Measurements from ENCODE around the gene FILIP1L.

The FILIP1L gene

DNA sequence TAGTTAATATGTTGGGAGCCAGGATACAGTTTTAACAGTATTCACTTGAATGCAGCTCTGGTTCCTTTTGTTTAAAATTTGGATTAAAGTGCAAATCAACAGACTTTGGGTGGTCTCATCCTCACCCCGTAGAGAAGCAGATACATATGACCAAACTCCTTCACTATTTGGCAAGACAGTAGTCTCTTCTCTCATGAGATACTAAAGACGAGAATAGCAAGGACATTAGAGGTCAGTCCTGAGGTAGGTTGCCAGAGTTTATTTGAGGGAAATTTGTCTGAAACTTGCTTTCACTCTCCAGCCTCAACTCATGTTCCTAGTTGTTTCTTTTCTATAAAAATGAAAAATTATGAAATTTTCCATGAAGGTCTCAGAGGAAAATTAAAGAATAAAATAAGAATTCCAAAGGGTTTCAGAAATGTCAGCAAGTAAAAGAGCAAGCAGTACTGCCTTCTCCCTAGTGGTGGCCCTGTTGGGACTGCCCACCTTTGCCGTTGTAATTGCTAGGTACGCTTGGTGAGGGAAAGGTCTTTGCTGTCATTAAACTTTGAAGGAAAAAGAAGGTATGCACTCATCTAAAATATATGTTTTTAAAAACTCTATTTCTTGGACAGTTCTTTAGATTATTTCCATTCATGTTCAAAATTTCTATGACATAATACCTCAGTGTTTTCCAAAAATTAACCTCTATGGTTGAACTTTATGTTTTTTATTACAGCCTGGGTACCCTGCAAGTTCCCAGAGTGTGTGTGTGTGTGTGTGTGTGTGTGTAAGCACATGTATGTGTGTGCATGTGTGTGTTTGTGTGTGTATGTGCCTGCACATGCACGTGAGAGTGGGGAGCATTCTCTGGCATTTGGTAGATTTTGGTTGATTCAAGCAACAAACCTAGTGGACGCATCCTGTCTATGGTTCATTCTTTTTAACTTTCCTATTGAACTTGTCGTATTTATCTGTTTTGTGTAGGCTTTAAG lies 185.2 kb downstream of the FILIP1L start:
- no peak for DNase-seq (ENCODE audit: extremely low read depth, insufficient read length)
- H3K4me3 ChIP-seq (replicated peaks; ENCODE audit: low read depth, low read length): no peak overlapping the region
- H3K36me3 ChIP-seq (ENCODE audit: control insufficient read depth, insufficient read depth, low read length): no peaks in the 10 kb centered on the region
- H3K27me3 ChIP-seq (replicated peaks; ENCODE audit: control insufficient read depth, insufficient read depth, low read length): no peaks in the 10 kb centered on the region
- no peak for TF ChIP-seq CTCF (IDR thresholded peaks at IDR 0.05; ENCODE audit: insufficient read depth, low read length, poor library complexity, severe bottlenecking)

- no peak for TF ChIP-seq CTCF (IDR thresholded peaks at IDR 0.05; ENCODE audit: insufficient read depth, low read length, poor library complexity, severe bottlenecking)
- no peaks in the 10 kb centered on the region for H3K36me3 ChIP-seq (ENCODE audit: control insufficient read depth, insufficient read depth, low read length)
- H3K27me3 ChIP-seq (replicated peaks; ENCODE audit: control insufficient read depth, insufficient read depth, low read length): no peaks in the 10 kb centered on the region
- DNase-seq (ENCODE audit: extremely low read depth, insufficient read length): no peak
- H3K4me3 ChIP-seq (replicated peaks; ENCODE audit: low read depth, low read length): no peak overlapping the region
Measured at GRCh38 chr3:99927671-99928457, 186.4 kb downstream of the FILIP1L start.

DNA sequence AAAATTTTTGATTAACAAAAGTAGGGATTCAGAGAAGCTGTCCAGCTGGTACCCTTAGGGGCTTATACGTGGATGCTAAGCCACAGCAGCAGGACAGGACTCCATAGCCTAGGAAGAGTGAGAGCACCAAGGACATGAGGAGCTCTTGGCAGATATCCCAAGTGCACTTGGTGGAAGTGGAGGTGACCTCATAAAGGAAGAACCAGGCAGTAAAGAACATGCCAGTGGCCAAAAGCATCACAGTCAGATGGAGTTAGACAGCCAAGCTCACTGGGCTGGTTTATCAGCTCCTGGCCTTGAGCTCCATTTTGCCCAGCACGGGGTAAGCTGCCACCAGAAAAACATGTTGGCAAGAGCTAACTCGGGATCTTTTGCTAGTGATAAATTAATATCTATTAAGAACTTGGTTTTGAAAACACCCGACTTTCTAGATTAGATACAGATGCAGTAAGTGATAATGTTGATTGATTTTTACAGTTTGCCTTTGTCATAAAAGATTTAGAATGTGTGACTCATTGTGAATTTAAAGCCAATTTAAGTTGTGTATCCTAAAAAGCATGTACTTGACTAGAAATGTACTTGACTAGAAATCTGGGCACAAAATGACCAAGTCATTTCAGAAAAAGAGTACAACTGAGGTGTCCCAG lies 188.6 kb downstream of the FILIP1L start:
- no peak for DNase-seq (ENCODE audit: extremely low read depth, insufficient read length)
- no peak overlapping the region for H3K4me3 ChIP-seq (replicated peaks; ENCODE audit: low read depth, low read length)
- H3K27me3 ChIP-seq (replicated peaks; ENCODE audit: control insufficient read depth, insufficient read depth, low read length): no peaks in the 10 kb centered on the region
- TF ChIP-seq CTCF (IDR thresholded peaks at IDR 0.05; ENCODE audit: insufficient read depth, low read length, poor library complexity, severe bottlenecking): no peak
- no peaks in the 10 kb centered on the region for H3K36me3 ChIP-seq (ENCODE audit: control insufficient read depth, insufficient read depth, low read length)

GRCh38 chr3:99923873-99924272 lies 190.4 kb downstream of the FILIP1L start:
- Histone ChIP-seq H3K27me3 (replicated peaks; ENCODE audit: control insufficient read depth, insufficient read depth, low read length) (no peaks in the 10 kb centered on the region), H3K4me3 (replicated peaks; ENCODE audit: low read depth, low read length) (no peak overlapping the region), H3K36me3 (ENCODE audit: control insufficient read depth, insufficient read depth, low read length) (no peaks in the 10 kb centered on the region)
- DNase-seq (ENCODE audit: extremely low read depth, insufficient read length): no peak
- TF ChIP-seq CTCF (IDR thresholded peaks at IDR 0.05; ENCODE audit: insufficient read depth, low read length, poor library complexity, severe bottlenecking): no peak

DNA sequence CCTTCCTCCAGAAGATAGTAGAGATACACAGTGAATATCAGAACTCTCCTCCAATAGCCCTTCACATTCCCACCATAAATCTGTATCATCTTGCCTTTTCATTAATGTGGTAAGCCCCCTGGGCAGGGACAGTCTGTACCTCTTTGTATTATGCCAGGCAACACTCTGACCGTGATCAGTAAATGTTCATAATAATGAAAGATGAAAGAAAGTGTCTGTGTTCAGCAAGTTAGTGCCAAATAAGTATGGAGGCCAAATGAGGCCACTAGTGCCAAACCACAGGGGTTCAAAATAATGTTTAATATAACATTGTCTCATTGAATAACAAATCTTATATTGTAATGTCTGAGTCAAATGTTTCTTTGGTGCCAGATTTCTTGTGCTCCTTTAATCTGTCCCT lies 192.3 kb downstream of the FILIP1L start:
- TF ChIP-seq CTCF (IDR thresholded peaks at IDR 0.05; ENCODE audit: insufficient read depth, low read length, poor library complexity, severe bottlenecking): no peak

More for the DNA sequence above, 192.3 kb downstream of the FILIP1L start:
- Histone ChIP-seq H3K36me3 (ENCODE audit: control insufficient read depth, insufficient read depth, low read length) (no peaks in the 10 kb centered on the region), H3K27me3 (replicated peaks; ENCODE audit: control insufficient read depth, insufficient read depth, low read length) (no peaks in the 10 kb centered on the region), H3K4me3 (replicated peaks; ENCODE audit: low read depth, low read length) (no peak overlapping the region)
- no peak for DNase-seq (ENCODE audit: extremely low read depth, insufficient read length)

Measured in GM06990 (cell line).